Measurements from ENCODE around the gene BBS9. TPM values are rescaled to one million over a fixed set of nuclear protein-coding genes. Genes with fewer than 3 reads are reported as not detected.

BBS9 gene
- total RNA-seq, 1 donor from 2014 or later: 22.7 TPM

- DNase-seq (ENCODE audit: low spot score): no peak
These were observed 418.5 kb downstream of the BBS9 start for GRCh38 chr7:33547880-33548279.

GRCh38 chr7:33550363-33550762, 421.0 kb downstream of the BBS9 start:
- no peak for DNase-seq (ENCODE audit: low spot score)

GRCh38 chr7:33550979-33551378, 421.6 kb downstream of the BBS9 start:
- no peak for DNase-seq (ENCODE audit: low spot score)

DNA sequence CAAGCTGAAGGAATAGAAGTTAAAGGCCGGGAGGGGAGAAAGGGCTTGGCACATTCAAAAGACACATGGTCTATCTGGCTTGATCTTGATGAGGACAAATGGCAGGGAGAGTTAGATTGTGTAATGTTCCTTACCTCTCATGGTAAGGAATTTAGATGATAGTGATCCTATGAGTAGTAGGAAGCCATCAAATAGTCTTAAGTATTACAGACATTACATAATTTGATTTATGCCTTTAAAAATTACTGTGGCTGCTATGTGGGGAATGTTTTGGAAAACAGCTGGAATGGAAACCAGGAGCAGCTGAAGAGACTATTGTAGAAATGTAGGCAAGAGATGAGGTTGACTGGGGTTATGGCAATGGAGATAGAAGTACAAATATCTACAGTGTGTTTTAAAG, 424.7 kb downstream of the BBS9 start:
- DNase-seq (ENCODE audit: low spot score): no peak

GRCh38 chr7:33554576-33554975, 425.2 kb downstream of the BBS9 start:
- no peak for DNase-seq (ENCODE audit: low spot score)

GRCh38 chr7:33556472-33556871, 427.1 kb downstream of the BBS9 start:
- no peak for DNase-seq (ENCODE audit: low spot score)

DNA sequence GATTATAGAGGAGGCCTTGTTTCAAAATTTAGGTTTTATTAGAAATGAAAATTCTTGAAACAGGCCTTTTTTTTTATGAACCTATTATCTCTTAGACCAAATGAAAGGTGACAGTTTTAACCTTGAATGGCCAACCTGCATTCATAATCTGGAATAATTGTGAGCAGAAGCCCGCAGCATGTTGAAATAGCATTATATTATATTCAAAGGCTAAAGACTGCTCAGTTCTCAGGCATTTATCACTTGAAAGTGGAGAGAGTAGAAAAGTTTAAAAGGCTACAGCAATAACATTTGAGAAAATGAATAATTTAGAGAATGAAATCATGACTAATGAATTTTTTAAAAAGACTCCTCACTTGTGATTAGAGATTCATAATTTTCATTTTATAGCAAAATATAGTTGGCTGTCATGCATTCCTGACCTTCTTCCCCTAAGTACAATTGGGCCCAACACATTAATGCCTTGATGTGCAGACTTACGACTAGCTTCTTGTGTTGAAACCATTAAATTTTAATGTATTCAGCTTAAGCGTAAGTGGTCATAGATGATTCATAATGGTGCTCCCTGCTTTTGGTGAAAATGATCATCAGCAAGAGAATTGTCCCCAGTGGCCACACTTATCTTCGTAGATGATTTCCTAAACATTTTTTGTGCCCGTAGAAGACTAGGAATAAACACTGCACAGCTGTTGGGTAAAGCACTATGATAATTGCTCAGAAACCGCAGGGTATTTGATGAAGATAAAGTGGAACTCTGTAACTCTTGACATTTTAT, 429.4 kb downstream of the BBS9 start:
- no peak for DNase-seq (ENCODE audit: low spot score)

DNA sequence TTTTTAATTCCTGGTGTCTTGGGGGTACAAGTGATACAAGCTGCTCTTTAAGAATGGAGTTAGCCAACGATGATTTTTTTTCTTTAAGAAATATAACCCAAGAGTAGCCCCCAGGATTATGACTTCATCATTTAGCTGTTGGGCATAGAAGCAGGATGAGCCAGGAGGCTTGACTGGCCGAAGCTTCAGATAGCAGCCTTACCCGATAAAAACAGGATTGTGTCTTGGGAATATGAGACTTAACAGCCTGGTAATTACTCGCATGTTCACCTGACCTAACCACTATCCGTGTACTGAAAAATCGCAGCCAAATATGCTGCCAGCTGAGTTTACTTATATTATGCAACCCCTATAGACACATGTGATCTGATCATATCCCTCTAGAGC, 430.0 kb downstream of the BBS9 start:
- DNase-seq (ENCODE audit: low spot score): no peak

DNA sequence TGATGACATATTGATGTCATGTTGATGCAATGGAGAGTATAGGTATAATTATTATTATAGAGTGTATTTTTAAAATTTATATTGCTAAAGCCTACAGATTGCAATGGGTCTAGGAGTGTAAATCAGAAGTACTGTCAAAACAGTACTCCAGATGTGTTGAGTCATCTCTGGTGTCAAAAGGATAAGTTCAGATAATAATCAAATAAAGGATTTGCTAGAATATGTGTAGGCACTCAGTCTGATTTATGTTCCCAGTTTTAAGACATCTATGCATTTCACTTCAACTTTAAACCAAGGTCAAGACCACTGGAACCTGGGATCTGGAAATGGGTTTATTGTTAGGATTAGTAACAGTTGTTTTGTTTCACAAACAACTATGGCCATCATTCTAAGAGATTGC, 433.6 kb downstream of the BBS9 start:
- DNase-seq (ENCODE audit: low spot score): no peak

DNA sequence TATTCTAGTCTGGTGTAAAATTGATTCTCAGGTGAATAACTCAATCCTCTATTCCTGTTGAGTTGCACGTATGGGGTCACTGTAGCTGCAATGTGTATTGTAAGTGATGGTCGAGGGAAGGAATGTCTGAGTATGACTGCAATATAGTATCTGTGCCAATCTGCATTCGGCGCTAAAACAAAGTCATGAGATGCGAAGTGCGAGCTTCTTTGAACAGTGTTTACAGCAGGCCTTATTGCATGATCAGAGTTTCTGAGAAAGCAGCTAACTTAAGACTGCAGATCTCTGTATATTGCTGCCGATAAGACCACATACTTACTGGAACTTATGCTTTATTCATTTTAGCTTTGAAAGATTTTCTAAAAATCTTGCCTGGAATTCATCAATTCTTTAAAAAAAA, 434.3 kb downstream of the BBS9 start:
- no peak for DNase-seq (ENCODE audit: low spot score)

DNA sequence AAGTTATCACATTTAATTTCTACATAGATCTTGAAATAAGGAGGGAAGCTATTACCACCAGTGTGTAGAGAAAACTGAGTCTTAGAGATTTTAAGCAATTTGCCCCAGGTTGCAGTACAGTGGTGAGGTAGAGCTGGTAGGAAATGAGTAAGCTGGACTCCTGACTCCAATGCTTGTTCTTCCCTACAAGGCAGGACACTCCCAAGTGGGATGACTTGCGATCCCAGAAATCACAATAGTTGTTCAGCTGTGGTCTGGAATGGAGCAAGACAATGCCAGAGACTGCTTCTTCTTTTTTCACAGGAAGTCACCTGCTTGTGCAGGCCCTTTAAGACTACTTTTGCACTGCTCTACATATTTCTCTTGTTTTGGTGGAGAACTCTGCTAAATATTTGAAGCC, 448.8 kb downstream of the BBS9 start:
- DNase-seq (ENCODE audit: low spot score): no peak

DNA sequence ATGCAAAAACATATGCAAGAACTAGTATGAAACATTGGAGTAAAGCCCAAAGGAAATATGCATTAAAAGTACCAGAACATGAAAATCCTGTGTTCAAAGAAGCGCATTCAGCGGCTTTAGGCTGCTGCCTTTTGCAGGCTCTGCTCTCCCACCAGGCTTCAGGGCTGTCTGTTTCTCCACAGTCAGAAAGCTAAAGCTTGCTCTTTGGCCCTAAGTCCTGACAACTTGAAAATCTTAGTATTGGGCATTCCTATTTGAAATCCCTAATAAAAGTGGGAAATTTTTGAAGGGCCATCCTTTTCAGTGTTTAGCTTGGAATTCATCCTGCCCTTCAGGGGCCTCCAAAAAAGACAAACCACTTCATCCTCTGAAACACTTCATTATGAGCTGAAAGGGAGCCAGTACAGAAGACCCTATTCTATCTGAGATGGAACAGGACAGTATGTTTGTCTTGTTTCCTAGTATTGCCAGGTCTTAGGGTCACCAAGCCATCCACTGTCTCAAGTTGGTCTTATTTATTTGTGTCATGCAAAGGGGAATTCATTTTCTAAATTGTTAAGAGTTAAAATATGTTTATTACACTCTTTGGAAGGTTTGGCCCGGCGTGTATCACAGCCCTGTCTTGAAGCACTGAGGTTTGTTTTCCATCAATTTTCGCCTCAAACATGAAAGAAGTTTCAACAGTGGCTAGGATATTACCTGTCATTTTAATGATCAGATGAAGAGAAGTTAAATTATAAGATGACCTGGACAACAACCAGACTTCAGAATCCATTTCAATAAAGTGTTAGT, 449.7 kb downstream of the BBS9 start:
- DNase-seq (ENCODE audit: low spot score): no peak

GRCh38 chr7:33579673-33579960, 450.3 kb downstream of the BBS9 start:
- DNase-seq (ENCODE audit: low spot score): no peak

GRCh38 chr7:33581236-33581635, 451.9 kb downstream of the BBS9 start:
- no peak for DNase-seq (ENCODE audit: low spot score)

DNA sequence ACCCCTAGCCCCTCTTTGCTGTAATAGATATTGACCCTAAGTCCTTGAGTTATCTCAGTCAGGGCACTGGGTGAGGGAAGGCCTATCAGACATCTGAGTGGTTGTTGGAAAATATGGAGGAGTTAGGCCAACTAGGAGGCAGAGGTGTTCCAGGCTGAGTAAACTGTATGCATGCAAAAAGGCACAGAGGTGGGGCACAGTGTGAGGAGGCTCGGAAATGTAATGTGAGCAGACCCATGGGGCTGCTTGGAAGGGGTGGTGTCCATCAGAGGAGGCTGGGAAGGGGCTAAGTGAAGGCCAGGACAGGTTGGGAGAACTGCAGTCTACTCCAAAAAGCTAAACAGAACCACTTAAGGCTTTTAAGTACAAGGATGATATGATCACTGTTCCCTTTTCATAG, 452.7 kb downstream of the BBS9 start:
- no peak for DNase-seq (ENCODE audit: low spot score)

GRCh38 chr7:33582533-33582932, 453.2 kb downstream of the BBS9 start:
- DNase-seq (ENCODE audit: low spot score): no peak

DNA sequence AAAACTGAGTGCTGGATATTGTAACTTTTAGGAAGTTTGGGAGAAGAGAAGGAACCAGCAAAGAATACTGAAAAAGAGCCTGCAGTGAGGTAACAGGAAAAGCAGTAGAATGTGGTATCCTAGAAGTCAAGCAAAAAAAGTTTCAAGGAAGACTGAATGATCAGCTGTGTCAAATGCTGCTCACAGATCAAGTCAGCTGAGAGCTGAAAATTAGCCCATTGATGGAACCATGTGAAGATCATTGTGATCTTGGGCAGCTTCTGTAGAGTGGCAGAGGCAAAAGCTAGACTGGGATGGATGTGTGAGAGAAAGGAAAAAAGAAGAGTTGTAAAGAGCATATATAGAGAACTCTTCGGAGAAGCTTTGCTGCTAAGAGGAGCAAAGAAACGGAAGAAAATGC, 460.5 kb downstream of the BBS9 start:
- DNase-seq (ENCODE audit: low spot score): no peak

GRCh38 chr7:33590916-33591315, 461.6 kb downstream of the BBS9 start:
- no peak for DNase-seq (ENCODE audit: low spot score)

DNA sequence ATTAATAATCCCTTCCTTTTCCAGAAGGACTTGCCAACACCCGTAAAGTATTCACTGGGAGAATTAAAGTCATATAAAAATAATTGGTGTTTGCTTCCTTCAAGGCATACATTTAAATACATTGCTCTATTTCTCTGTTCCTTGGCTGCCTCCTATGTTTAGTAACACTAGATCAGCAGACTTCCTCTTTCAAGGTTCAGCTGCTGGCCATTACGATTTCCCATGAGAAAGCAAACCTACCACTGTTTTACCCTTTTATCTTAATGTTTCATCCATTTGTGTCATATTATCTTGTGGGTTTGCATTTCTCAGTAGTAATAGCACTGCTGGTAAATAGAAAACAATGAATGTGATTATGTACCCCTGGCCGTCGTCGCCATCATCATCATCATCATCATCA, 462.1 kb downstream of the BBS9 start:
- DNase-seq (ENCODE audit: low spot score): no peak

- no peak for DNase-seq (ENCODE audit: low spot score)
These were observed 463.4 kb downstream of the BBS9 start for GRCh38 chr7:33592718-33593117.

DNA sequence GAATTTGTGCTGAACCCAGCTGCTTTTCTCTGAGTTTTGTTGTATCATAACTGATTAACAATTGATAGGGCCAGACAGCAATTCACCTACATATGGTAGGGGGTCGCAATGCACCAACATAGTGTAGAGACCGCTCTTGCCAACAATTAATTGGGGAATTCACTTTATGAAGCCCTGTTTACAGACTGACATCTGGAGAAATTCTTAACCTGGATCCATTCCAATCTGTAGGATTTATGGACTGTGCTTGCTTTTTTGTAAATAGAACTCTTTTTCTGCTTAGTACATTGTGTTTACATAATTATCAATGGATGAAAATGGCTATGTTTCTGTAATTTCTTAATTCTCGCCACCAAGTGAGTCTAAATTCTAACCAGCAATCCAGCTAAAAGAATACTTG, 464.2 kb downstream of the BBS9 start:
- no peak for DNase-seq (ENCODE audit: low spot score)

DNA sequence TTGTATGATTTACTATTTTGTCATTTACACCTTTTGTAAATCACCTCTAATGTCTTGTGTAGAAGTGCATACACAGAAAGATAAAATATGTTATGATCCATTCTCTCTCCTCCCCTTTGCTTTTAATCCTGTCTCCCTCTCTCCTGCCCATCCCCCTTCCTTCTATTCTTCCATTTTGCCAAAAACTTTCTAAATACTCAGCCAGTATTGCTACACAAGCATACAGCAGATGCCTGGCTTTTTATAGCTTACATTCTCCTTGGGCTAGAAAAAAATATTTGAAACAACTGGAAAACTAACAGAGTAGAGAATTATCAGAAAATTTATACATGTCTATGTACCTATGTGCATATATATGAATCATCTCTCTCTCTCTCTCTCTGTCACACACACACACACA, 467.3 kb downstream of the BBS9 start:
- no peak for DNase-seq (ENCODE audit: low spot score)

- no peak for DNase-seq (ENCODE audit: low spot score)
These were observed 467.8 kb downstream of the BBS9 start for GRCh38 chr7:33597181-33597580.

- no peak for DNase-seq (ENCODE audit: low spot score)
These were observed 471.7 kb downstream of the BBS9 start for GRCh38 chr7:33601101-33601500.

Measured in ureter (tissue), 1 donor.